ENCODE measurements around the gene TTC23.

The TTC23 gene

GRCh38 chr15:99165956-99166689, 83.3 kb downstream of the TTC23 start:
- H3K4me3 ChIP-seq (ENCODE audit: low read depth, low read length), result no peak overlapping the region
- DNase-seq (ENCODE audit: low read depth), result no peak
- TF ChIP-seq POLR2A (IDR thresholded peaks at IDR 0.05; ENCODE audit: extremely low read depth, insufficient read length), result no peak

- no peak for TF ChIP-seq MAX (IDR thresholded peaks at IDR 0.05; ENCODE audit: low read depth, low read length)
- TF ChIP-seq MYC (IDR thresholded peaks at IDR 0.05; ENCODE audit: low read depth, low read length), result no peak
- no peak for TF ChIP-seq CTCF (IDR thresholded peaks at IDR 0.05; ENCODE audit: low read depth, low read length)
- no peak for TF ChIP-seq POLR2A (IDR thresholded peaks at IDR 0.05; ENCODE audit: extremely low read depth, insufficient read length)
- H3K4me3 ChIP-seq (ENCODE audit: low read depth, low read length), result no peak overlapping the region
- DNase-seq (ENCODE audit: low read depth), result no peak
Observed at GRCh38 chr15:99165020-99165790, 84.2 kb downstream of the TTC23 start.

- no peak for DNase-seq (ENCODE audit: low read depth)
- no peak for TF ChIP-seq MAX (IDR thresholded peaks at IDR 0.05; ENCODE audit: low read depth, low read length)
- no peak for TF ChIP-seq CTCF (IDR thresholded peaks at IDR 0.05; ENCODE audit: low read depth, low read length)
- TF ChIP-seq POLR2A (IDR thresholded peaks at IDR 0.05; ENCODE audit: extremely low read depth, insufficient read length), result no peak
- TF ChIP-seq MYC (IDR thresholded peaks at IDR 0.05; ENCODE audit: low read depth, low read length), result no peak
- no peak overlapping the region for H3K4me3 ChIP-seq (ENCODE audit: low read depth, low read length)
Observed at GRCh38 chr15:99164119-99164518, 85.3 kb downstream of the TTC23 start.

GRCh38 chr15:99163271-99164062, 85.9 kb downstream of the TTC23 start:
- no peak overlapping the region for H3K4me3 ChIP-seq (ENCODE audit: low read depth, low read length)
- TF ChIP-seq MAX (IDR thresholded peaks at IDR 0.05; ENCODE audit: low read depth, low read length) (no peak), MYC (IDR thresholded peaks at IDR 0.05; ENCODE audit: low read depth, low read length) (no peak), CTCF (IDR thresholded peaks at IDR 0.05; ENCODE audit: low read depth, low read length) (no peak), POLR2A (IDR thresholded peaks at IDR 0.05; ENCODE audit: extremely low read depth, insufficient read length) (no peak)
- no peak for DNase-seq (ENCODE audit: low read depth)

- no peak for DNase-seq (ENCODE audit: low read depth)
- no peak for TF ChIP-seq CTCF (IDR thresholded peaks at IDR 0.05; ENCODE audit: low read depth, low read length)
- TF ChIP-seq POLR2A (IDR thresholded peaks at IDR 0.05; ENCODE audit: extremely low read depth, insufficient read length), result no peak
- TF ChIP-seq MAX (IDR thresholded peaks at IDR 0.05; ENCODE audit: low read depth, low read length), result no peak
- no peak for TF ChIP-seq MYC (IDR thresholded peaks at IDR 0.05; ENCODE audit: low read depth, low read length)
- H3K4me3 ChIP-seq (ENCODE audit: low read depth, low read length), result no peak overlapping the region
Observed at GRCh38 chr15:99158626-99159412, 90.6 kb downstream of the TTC23 start.
